HAP-1 (cell line): Measurements from ENCODE around the gene FYB1.

ENCODE experiments used
- DNase-seq, 2 experiments: peaks; one replicate each; pipeline ENCODE4 v3.0.0-alpha.2; 2016 to 2020; ENCODE audit warnings: low spot score in 2 of 2
- H3K27me3 ChIP-seq: fragments of 250-450 bp; sonication (Bioruptor Pico); 2 replicates; pipeline ENCODE4 v1.5.1; 2020; ENCODE audit warnings: low read depth, mild to moderate bottlenecking, moderate library complexity
- H3K36me3 ChIP-seq: fragments of 250-450 bp; sonication (Bioruptor Pico); replicated peaks from 2 replicates; pipeline ENCODE4 v1.5.1; 2020; ENCODE audit warnings: mild to moderate bottlenecking
- H3K4me1 ChIP-seq: fragments of 250-450 bp; sonication (Bioruptor Pico); 2 replicates; pipeline ENCODE4 v1.5.1; 2020; ENCODE audit warnings: mild to moderate bottlenecking
- H3K4me3 ChIP-seq: fragments of 250-450 bp; sonication (Bioruptor Pico); 2 replicates; pipeline ENCODE4 v1.5.1; 2020; ENCODE audit warnings: mild to moderate bottlenecking, moderate library complexity
- H3K9me3 ChIP-seq: fragments of 250-450 bp; sonication (Bioruptor Pico); 2 replicates; pipeline ENCODE4 v1.5.1; 2020; ENCODE audit warnings: mild to moderate bottlenecking, moderate library complexity
- in situ Hi-C: fragments of 300-500 bp; cut with MboI; formaldehyde crosslinking; loops from 3 replicates; pipeline ENCODE4 v1.14.3; 2020; ENCODE audit warnings: low sequenced_read_pairs, inconsistent platforms, mixed read lengths

FYB1 gene

GRCh38 chr5:39207345-39208045, 11.9 kb downstream of the FYB1 start:
- H3K36me3 ChIP-seq: no peaks in the 10 kb centered on the region
- no peaks in the 10 kb centered on the region for H3K9me3 ChIP-seq
- in situ Hi-C loops: loop anchor here (25.0 kb wide), 1 partner anchor 355 kb away; no protein-coding TSS in a partner anchor
- H3K27me3 ChIP-seq: 0 out of 2 replicates have a peak, but pooled peaks cover 2% of the 10 kb centered on the region
- no peak overlapping the region for H3K4me3 ChIP-seq
- DNase-seq: no peak
- H3K4me1 ChIP-seq: no peaks in the 10 kb centered on the region

DNA sequence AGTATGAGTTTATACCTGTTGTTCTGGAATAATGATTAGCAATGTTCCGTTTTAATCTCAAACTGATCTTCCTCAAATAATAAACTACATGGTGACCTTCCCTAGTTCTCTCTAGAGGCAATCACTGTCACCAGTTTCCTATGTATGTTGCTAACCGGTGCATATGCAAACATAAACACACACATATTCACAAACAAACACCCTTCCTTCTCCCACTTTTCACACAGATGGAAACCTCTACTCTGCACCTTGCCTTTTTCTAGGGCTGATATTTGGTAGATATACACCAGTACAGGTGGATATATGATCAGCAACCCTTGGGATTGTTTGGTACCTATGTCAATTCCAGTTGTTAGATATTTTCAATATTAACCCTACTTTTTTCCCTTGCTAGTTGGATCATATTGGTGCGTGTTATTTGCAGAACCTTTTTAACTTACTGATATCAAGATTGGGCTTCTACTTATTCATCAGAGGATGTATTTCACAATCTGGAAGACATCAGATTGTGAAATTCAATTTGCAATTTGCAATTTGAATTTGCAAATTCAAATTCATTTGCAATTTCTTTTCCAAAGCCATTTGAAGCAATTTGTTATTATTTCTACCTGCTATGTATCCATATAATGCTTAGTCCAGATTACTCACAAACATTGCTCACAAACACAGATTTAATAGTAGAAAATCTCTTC, 12.6 kb downstream of the FYB1 start:
- DNase-seq: no peak
- H3K4me1 ChIP-seq: no peaks in the 10 kb centered on the region
- 0 out of 2 replicates have a peak, but pooled peaks cover 2% of the 10 kb centered on the region for H3K27me3 ChIP-seq
- H3K9me3 ChIP-seq: no peaks in the 10 kb centered on the region
- H3K36me3 ChIP-seq: no peaks in the 10 kb centered on the region
- no peak overlapping the region for H3K4me3 ChIP-seq
- in situ Hi-C loops: loop anchor here (25.0 kb wide), 1 partner anchor 356 kb away; no protein-coding TSS in a partner anchor

DNA sequence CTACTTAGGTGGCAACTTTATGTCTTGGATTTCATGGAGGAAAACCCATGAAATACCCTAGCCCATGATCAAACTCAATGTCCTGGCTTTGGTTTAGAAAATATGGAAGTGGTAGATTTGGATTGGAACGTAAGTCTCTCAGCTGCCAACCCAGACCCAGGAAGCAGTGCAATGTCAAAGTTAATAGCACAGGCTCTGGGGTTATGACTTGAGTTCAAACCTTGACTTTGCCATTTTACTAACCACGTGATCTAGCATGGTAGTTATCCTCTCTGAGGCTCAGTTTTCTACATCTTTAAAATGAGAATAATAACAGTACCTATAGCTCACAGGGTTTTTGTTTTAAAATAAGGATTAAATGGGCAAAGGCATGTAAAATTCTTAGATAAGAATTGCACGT, 13.8 kb downstream of the FYB1 start:
- no peaks in the 10 kb centered on the region for H3K4me1 ChIP-seq
- 0 out of 2 replicates have a peak, but pooled peaks cover 2% of the 10 kb centered on the region for H3K27me3 ChIP-seq
- H3K36me3 ChIP-seq: no peaks in the 10 kb centered on the region
- in situ Hi-C loops: loop anchor here (25.0 kb wide), 1 partner anchor 357 kb away; no protein-coding TSS in a partner anchor
- H3K9me3 ChIP-seq: no peaks in the 10 kb centered on the region
- H3K4me3 ChIP-seq: no peak overlapping the region
- no peak for DNase-seq

DNA sequence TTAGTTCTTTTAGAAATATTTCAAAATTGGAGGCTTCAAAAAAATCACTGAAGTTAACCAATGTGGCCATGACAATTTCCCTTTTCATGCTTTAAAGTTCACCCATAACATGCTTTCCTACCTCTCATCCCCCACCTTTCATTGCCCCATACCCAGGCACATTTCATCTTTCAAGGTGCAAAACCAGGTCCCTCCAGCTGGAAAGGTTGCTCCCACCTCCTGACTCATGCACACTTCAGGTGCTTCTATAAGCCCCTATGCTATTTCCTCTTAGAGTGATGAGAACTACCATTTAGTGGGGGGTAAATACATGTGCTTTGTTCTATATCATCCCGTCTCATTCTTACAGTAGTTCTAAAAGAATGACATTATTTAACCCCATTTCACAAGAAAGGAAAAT, 15.4 kb downstream of the FYB1 start:
- Histone ChIP-seq H3K27me3 (0 out of 2 replicates have a peak, but pooled peaks cover 2% of the 10 kb centered on the region), H3K4me3 (no peak overlapping the region), H3K9me3 (no peaks in the 10 kb centered on the region), H3K4me1 (no peaks in the 10 kb centered on the region), H3K36me3 (no peaks in the 10 kb centered on the region)
- in situ Hi-C loops: loop anchor here (25.0 kb wide), 1 partner anchor 358 kb away; no protein-coding TSS in a partner anchor
- DNase-seq: no peak

DNA sequence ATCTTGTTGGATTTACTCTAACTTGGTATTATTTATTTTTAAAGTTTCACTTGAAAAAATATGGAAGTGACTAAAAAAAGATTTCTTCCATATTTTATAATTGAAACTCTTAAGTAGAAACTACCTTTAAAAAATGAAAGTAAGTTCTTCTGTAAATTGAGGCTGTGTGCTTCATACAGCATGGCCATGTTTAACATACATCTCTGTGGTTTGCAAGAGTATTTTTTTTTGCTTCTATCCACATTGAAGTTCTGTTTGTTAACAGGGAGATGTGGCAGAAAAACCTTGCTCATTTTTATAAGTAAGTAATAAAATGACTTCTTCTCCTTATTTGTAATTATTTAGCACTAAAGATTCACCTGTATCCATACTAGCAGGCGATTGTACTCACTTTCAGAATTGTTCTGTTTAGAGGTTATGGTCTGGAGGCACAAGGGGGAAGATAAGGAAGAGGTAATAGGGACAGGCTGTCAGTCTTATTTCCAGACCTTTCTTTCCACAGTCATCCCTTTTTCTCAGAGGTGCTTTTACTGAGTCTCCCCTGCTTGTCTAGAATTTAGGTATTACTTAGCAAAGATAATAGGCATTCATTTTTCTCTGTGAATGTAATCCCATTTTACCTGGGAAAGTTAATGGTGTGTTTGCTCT, 16.0 kb downstream of the FYB1 start:
- H3K4me1 ChIP-seq: no peaks in the 10 kb centered on the region
- no peaks in the 10 kb centered on the region for H3K9me3 ChIP-seq
- in situ Hi-C loops: loop anchor here (25.0 kb wide), 1 partner anchor 359 kb away; no protein-coding TSS in a partner anchor
- H3K27me3 ChIP-seq: 0 out of 2 replicates have a peak, but pooled peaks cover 2% of the 10 kb centered on the region
- no peak overlapping the region for H3K4me3 ChIP-seq
- no peaks in the 10 kb centered on the region for H3K36me3 ChIP-seq
- no peak for DNase-seq

- Histone ChIP-seq H3K36me3 (no peaks in the 10 kb centered on the region), H3K4me3 (no peak overlapping the region), H3K9me3 (no peaks in the 10 kb centered on the region), H3K4me1 (no peaks in the 10 kb centered on the region), H3K27me3 (no peaks in the 10 kb centered on the region)
- no peak for DNase-seq
- in situ Hi-C loops: loop anchor here (25.0 kb wide), 1 partner anchor 360 kb away; no protein-coding TSS in a partner anchor
Measured at GRCh38 chr5:39202597-39203274, 16.6 kb downstream of the FYB1 start.

- Histone ChIP-seq H3K27me3 (no peaks in the 10 kb centered on the region), H3K9me3 (no peaks in the 10 kb centered on the region), H3K4me1 (no peaks in the 10 kb centered on the region), H3K4me3 (no peak overlapping the region), H3K36me3 (no peaks in the 10 kb centered on the region)
- no peak for DNase-seq
- in situ Hi-C loops: loop anchor here (25.0 kb wide), 1 partner anchor 360 kb away; no protein-coding TSS in a partner anchor
Measured at GRCh38 chr5:39201781-39202596, 17.4 kb downstream of the FYB1 start.

- H3K9me3 ChIP-seq: no peaks in the 10 kb centered on the region
- no peak overlapping the region for H3K4me3 ChIP-seq
- no peaks in the 10 kb centered on the region for H3K36me3 ChIP-seq
- H3K4me1 ChIP-seq: no peaks in the 10 kb centered on the region
- DNase-seq: no peak
- H3K27me3 ChIP-seq: no peaks in the 10 kb centered on the region
- in situ Hi-C loops: loop anchor here (25.0 kb wide), 1 partner anchor 361 kb away; no protein-coding TSS in a partner anchor
Measured at GRCh38 chr5:39201160-39201780, 18.1 kb downstream of the FYB1 start.

DNA sequence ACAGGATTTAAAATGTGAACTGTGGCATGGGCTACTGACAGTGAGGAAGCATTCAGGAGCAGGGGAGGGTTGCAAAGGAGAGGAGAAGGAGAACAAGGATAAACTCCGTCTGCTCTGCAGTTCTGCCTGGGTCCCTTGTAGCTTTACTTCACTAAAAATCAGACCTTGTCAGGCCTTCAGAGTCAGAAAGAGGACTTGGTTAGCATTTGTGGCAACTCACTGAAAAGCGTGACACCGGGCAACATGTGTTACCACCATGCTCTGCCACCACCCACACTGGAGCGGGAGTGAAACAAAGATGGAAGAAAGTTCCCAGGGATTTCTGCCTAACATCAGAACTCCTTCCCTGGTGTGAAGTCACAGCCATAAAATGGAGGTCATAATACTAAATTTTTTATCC, 19.3 kb downstream of the FYB1 start:
- Histone ChIP-seq H3K36me3 (no peaks in the 10 kb centered on the region), H3K4me1 (no peaks in the 10 kb centered on the region), H3K9me3 (no peaks in the 10 kb centered on the region), H3K4me3 (no peak overlapping the region), H3K27me3 (no peaks in the 10 kb centered on the region)
- in situ Hi-C loops: loop anchor here (25.0 kb wide), 1 partner anchor 362 kb away; no protein-coding TSS in a partner anchor
- DNase-seq: no peak

DNA sequence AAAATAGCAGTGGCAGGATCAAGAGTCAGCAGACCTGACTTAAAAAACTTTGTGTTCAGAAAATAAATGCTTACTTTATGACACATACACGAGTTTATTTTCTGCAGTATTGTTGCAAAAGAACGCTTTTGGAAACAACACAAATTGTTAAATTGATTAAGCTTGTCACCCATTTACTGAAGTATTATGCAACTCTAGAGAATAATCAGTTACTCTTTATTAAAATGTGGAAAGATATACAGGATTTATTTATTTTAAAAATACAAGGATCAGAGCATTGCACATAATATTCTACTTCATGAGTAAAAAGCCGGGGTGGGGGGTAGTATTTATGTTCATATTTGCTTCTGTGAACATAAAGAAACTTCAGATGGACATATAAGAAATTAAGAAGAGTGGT, 20.0 kb downstream of the FYB1 start:
- H3K4me1 ChIP-seq: no peaks in the 10 kb centered on the region
- no peaks in the 10 kb centered on the region for H3K27me3 ChIP-seq
- in situ Hi-C loops: no loop called here
- no peak for DNase-seq
- H3K36me3 ChIP-seq: no peaks in the 10 kb centered on the region
- no peaks in the 10 kb centered on the region for H3K9me3 ChIP-seq
- H3K4me3 ChIP-seq: no peak overlapping the region

DNA sequence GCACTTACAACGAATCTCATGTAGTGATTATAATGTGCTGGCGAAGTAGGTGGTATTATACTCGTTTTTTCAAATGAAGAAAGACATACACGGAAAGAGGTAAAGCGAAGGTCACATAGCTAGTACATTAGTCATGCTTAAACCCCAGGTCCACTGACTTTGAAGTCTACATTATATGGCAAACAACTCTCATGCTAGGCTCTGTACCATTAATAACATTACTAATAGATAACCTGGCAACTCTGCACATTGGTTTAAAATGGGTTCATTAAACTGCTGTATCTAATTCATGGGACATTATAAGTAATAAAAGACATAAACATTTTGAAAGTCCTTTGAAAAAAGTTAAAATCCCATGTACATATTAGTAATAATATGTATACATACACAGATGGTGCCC, 21.2 kb downstream of the FYB1 start:
- in situ Hi-C loops: no loop called here
- Histone ChIP-seq H3K27me3 (no peaks in the 10 kb centered on the region), H3K4me3 (no peak overlapping the region), H3K4me1 (no peaks in the 10 kb centered on the region), H3K9me3 (no peaks in the 10 kb centered on the region), H3K36me3 (no peaks in the 10 kb centered on the region)
- no peak for DNase-seq

DNA sequence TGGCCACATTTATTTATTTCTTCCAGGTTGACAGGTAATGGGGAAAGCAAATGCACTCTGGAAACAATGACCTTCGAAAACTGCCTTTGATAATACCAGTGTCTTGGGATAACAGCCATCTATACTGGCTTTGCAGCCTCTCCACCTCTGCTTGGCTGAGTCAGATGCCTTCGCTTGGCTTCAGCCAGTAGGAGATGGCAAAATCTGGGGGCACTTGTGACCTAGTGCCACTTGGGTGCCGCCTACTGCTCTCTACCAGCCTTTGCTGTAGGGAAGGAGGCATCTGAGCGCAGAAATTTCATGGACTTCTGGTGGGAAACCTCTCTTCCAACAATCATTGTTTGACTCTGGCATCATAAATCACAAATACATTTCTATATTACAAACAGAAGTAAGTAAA, 21.8 kb downstream of the FYB1 start:
- no peak for DNase-seq
- Histone ChIP-seq H3K4me1 (no peaks in the 10 kb centered on the region), H3K36me3 (no peaks in the 10 kb centered on the region), H3K9me3 (no peaks in the 10 kb centered on the region), H3K27me3 (no peaks in the 10 kb centered on the region), H3K4me3 (no peak overlapping the region)
- in situ Hi-C loops: no loop called here
